Measurements from ENCODE around the gene TXNRD2. TPM values are rescaled to one million over a fixed set of nuclear protein-coding genes. Genes with fewer than 3 reads are reported as not detected.
"Not testable (repeated sequence)": the region's sequence is repeated elsewhere in the genome, so short reads cannot be mapped to it uniquely, and the experiment has no call there.

The TXNRD2 gene
- total RNA-seq, 1 experiment from 2014 or later, result 39.9 TPM

DNA sequence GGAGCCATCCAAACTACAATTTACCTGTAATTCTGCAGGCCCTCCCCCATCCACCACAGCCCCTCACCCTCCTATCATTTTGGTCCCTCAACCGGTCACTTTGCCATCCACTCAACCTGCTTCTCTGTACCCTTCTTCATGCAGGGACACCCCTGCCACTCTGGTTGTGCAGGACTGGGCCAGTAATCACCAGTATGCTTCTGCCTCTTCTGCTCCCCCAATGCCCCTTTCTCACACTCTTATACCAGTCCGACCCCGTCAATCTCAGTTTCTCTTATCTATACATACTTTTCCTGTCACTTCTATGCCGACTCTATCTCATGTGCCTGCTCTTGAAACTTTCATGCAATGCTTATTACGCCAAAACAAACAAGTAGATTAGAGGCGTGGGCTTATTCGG, 5.1 kb downstream of the TXNRD2 start:
- TF ChIP-seq CTCF (IDR thresholded peaks at IDR 0.05; ENCODE audit: unreplicated experiment), result no peak
- H3K9me3 Mint-ChIP-seq (ENCODE audit: unreplicated experiment), result peaks cover 13% of the 10 kb centered on the region
- H3K27ac Mint-ChIP-seq (ENCODE audit: low read depth, unreplicated experiment), result peak overlapping the region; percentile 25
- no peak for DNase-seq (ENCODE audit: unreplicated experiment)
- ChIA-PET CTCF (no interaction called here), POLR2A (no interaction called here)
- no TSS peak for BruUV-seq (replicated peaks)
- no peak overlapping the region for H3K4me3 Mint-ChIP-seq (ENCODE audit: unreplicated experiment)
- H3K4me1 Mint-ChIP-seq (ENCODE audit: insufficient read depth, unreplicated experiment), result peaks cover 8% of the 10 kb centered on the region
- intact Hi-C loops (cut with micrococcal nuclease), result no loop called here
- peaks cover 10% of the 10 kb centered on the region for H3K36me3 Mint-ChIP-seq (ENCODE audit: insufficient read depth, unreplicated experiment)
- no peaks in the 10 kb centered on the region for H3K27me3 Mint-ChIP-seq (ENCODE audit: insufficient read depth, unreplicated experiment)

DNA sequence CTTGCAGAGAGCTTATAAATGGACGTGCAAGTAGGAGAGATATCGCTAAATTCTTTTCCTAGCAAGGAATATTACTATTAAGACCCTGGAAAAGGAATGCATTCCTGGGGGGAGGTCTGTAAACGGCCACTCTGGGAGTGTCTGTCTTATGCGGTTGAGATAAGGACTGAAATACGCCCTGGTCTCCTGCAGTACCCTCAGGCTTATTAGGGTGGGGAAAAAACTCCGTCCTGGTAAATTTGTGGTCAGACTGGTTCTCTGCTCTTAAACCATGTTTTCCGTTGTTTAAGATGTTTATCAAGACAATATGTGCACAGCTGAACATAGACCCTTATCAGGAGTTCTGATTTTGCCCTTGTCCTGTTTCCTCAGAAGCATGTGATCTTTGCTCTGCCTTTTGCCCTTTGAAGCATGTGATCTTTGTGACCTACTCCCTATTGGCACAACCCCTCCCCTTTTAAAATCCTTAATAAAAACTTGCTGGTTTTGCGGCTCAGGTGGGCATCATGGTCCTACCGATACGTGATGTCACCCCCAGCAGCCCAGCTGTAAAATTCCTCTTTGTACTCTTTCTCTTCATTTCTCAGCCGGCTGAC, 6.4 kb downstream of the TXNRD2 start:
- BruUV-seq (replicated peaks); H3K27ac Mint-ChIP-seq (ENCODE audit: low read depth, unreplicated experiment); DNase-seq (ENCODE audit: unreplicated experiment); H3K4me3 Mint-ChIP-seq (ENCODE audit: unreplicated experiment); H3K4me1 Mint-ChIP-seq (ENCODE audit: insufficient read depth, unreplicated experiment); H3K27me3 Mint-ChIP-seq (ENCODE audit: insufficient read depth, unreplicated experiment); intact Hi-C loops (cut with micrococcal nuclease); CTCF ChIA-PET: not testable (repeated sequence)
- H3K9me3 Mint-ChIP-seq (ENCODE audit: unreplicated experiment), result peaks cover 13% of the 10 kb centered on the region
- POLR2A ChIA-PET, result interaction anchor here (0.7 kb wide), 1 partner anchor 819 kb away, joined by 3 read pairs; no protein-coding TSS in a partner anchor
- peaks cover 14% of the 10 kb centered on the region for H3K36me3 Mint-ChIP-seq (ENCODE audit: insufficient read depth, unreplicated experiment)

DNA sequence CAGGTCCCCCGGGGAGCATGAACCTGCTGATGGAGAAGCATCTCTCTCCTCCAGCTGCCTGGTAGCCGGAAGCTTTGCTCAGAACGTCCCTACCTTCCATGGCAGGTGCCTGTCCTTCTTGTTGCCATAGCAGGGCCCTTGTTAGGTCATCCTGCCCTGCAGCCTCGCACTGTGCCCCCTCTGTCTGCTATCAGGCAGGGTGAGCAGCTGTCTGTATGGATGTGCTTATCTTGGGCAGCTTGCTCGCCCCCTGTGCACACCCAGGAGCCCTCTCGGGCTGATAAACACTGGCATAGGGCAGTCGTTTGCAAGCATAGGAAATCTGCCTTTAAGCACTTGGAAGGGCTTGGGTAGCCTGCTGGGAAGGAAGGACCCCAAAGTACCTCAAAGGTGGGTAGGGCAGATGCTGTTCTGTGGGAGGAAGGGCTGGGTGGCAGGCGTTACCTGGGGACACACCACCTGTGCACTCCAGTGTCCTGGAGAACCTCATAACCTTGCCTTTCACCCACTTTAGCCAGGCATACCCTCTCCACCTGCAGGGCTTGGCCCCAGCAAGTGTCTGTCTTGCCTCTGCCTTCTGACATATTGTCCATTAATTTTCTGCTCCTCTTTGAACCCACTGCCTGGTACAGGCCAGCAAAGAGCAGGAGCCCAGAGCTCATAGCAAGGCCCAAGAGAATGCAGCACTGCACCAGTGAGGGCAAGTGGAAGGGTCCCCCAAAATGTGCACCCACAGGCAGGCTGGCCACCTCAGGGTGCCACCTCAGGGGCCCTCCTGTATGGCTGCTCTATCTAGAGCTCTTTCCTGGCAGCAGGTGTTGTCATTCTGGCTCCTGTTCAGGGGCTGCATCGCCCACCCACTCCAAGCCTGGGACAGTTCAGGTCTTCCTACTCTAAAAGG, 8.0 kb downstream of the TXNRD2 start:
- Mint-ChIP-seq H3K4me3 (ENCODE audit: unreplicated experiment) (no peak overlapping the region), H3K9me3 (ENCODE audit: unreplicated experiment) (peaks cover 13% of the 10 kb centered on the region), H3K36me3 (ENCODE audit: insufficient read depth, unreplicated experiment) (peaks cover 23% of the 10 kb centered on the region), H3K27me3 (ENCODE audit: insufficient read depth, unreplicated experiment) (no peaks in the 10 kb centered on the region), H3K27ac (ENCODE audit: low read depth, unreplicated experiment) (no peak overlapping the region), H3K4me1 (ENCODE audit: insufficient read depth, unreplicated experiment) (no peaks in the 10 kb centered on the region)
- no peak for TF ChIP-seq CTCF (IDR thresholded peaks at IDR 0.05; ENCODE audit: unreplicated experiment)
- DNase-seq (ENCODE audit: unreplicated experiment), result no peak
- CTCF ChIA-PET, result interaction anchor here (0.6 to 0.7 kb wide), 2 partner anchors 19 to 24 kb away, joined by 3 read pairs; no protein-coding TSS in a partner anchor
- intact Hi-C loops (cut with micrococcal nuclease), result no loop called here
- POLR2A ChIA-PET, result interaction anchor here (0.6 to 0.9 kb wide), 3 partner anchors 22 to 141 kb away, joined by 3 to 5 read pairs (median 3); no protein-coding TSS in a partner anchor
- BruUV-seq (replicated peaks), result no TSS peak

DNA sequence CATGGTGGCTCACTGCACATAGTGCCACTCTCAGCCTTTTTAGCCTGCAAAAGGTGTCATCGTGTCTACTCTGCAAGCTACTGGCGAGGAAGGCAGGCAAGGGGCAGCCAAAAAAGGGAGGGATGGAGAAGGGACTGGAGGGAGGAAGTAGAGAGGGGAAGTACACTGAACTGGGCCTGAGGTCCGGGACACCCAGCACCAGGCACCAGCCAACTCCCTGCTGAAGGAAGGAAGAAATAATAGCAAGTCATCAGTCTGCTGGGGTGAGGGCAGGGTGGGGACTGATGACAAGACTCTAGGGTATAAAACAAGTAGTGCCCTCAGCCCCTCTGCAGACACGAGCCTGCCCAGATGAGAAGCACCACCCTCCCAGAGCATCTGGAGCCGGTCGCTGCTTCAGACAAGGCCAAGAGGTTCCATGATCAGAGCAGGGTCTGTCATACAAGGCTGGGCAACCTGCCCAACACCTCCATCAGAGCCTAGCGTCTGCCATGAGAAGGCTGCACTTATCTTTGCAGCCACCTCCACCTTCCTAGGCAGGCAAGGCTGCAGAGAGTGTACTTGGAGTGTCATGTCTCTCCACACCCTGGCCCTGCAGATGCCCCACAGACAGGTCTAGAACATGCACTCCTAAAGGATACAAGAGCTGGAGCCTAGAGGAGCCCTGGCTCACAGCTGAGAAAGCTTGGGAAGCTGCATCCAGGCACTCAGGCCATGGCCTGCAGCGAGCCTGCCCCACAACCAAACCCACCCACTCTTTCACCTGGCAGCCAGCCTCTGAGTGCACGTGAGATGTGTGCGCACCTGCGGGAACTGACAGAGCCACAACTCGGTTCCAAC, 9.0 kb downstream of the TXNRD2 start:
- no TSS peak for BruUV-seq (replicated peaks)
- intact Hi-C loops (cut with micrococcal nuclease), result no loop called here
- H3K27ac Mint-ChIP-seq (ENCODE audit: low read depth, unreplicated experiment), result no peak overlapping the region
- no peaks in the 10 kb centered on the region for H3K27me3 Mint-ChIP-seq (ENCODE audit: insufficient read depth, unreplicated experiment)
- no peak for TF ChIP-seq CTCF (IDR thresholded peaks at IDR 0.05; ENCODE audit: unreplicated experiment)
- peaks cover 29% of the 10 kb centered on the region for H3K36me3 Mint-ChIP-seq (ENCODE audit: insufficient read depth, unreplicated experiment)
- ChIA-PET CTCF (interaction anchor here (0.6 kb wide), 2 partner anchors 22 to 253 kb away, joined by 3 read pairs; no protein-coding TSS in a partner anchor), POLR2A (interaction anchor here (0.6 to 0.7 kb wide), 3 partner anchors 15 to 140 kb away, joined by 3 read pairs; no protein-coding TSS in a partner anchor)
- H3K9me3 Mint-ChIP-seq (ENCODE audit: unreplicated experiment), result peaks cover 13% of the 10 kb centered on the region
- H3K4me1 Mint-ChIP-seq (ENCODE audit: insufficient read depth, unreplicated experiment), result no peaks in the 10 kb centered on the region
- no peak overlapping the region for H3K4me3 Mint-ChIP-seq (ENCODE audit: unreplicated experiment)
- no peak for DNase-seq (ENCODE audit: unreplicated experiment)
